ENCODE measurements around the gene NHERF2. TPM values are rescaled to one million over a fixed set of nuclear protein-coding genes. Genes with fewer than 3 reads are reported as not detected.

NHERF2 gene
- total and polyA plus RNA-seq, 2 of the 4 experiments (the other 2 are of a cell fraction) = 18.6 to 77.8 TPM

DNA sequence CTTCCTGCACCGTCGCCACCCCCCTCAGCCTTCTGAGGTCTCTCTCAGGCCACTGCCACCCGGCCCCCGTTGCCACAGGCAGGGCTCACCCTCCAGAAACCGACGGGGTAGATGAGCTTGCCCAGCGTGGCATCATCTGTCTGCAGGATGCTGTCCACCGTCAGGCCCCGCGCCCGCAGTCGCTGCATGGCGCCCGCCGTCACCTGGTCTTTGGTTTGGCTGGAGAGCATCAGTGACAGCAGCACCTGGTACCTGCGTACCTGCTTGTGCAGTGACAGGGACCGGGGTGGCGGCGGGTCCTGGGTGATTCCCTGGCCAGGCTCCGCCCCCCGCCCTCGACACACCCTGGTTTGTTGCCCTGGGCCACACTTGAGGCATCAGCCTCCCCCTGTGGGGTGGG lies 17.8 kb downstream of the NHERF2 start (continued):
- TF ChIP-seq, protein P1, sequence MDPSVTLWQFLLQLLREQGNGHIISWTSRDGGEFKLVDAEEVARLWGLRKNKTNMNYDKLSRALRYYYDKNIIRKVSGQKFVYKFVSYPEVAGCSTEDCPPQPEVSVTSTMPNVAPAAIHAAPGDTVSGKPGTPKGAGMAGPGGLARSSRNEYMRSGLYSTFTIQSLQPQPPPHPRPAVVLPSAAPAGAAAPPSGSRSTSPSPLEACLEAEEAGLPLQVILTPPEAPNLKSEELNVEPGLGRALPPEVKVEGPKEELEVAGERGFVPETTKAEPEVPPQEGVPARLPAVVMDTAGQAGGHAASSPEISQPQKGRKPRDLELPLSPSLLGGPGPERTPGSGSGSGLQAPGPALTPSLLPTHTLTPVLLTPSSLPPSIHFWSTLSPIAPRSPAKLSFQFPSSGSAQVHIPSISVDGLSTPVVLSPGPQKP (IDR thresholded peaks at IDR 0.05; ENCODE audit: borderline replicate concordance, low read depth, low read length) = no peak
- no peak for TF ChIP-seq CHD1 (IDR thresholded peaks at IDR 0.05; ENCODE audit: low read depth, low read length)
- TF ChIP-seq POLR2A (IDR thresholded peaks at IDR 0.05; ENCODE audit: low read depth, low read length) = no peak
